HEK293T (cell line): ENCODE results near the gene TMEFF2.
"Not testable (repeated sequence)": the region's sequence is repeated elsewhere in the genome, so short reads cannot be mapped to it uniquely, and the experiment has no call there.

ENCODE experiments used
- ARNT ChIP-seq: fragments of 450-650 bp; IDR thresholded peaks from 2 replicates; pipeline ENCODE4 v1.6.1; 2017; ENCODE audit warnings: mild to moderate bottlenecking
- BHLHE40 ChIP-seq: fragments of 450-650 bp; IDR thresholded peaks from 2 replicates; pipeline ENCODE4 v1.6.1; 2016; ENCODE audit warnings: mild to moderate bottlenecking, moderate library complexity, borderline replicate concordance
- CTBP1 ChIP-seq: fragments of 450-650 bp; IDR thresholded peaks from 2 replicates; pipeline ENCODE4 v1.6.1; 2016; ENCODE audit warnings: borderline replicate concordance
- ELF4 ChIP-seq: fragments of 450-650 bp; IDR thresholded peaks from 2 replicates; pipeline ENCODE4 v1.6.1; 2017; ENCODE audit warnings: antibody characterized with exemption
- FOXK2 ChIP-seq: fragments of 450-650 bp; IDR thresholded peaks from 2 replicates; pipeline ENCODE4 v1.6.1; 2016; ENCODE audit warnings: mild to moderate bottlenecking
- FOXM1 ChIP-seq: fragments of 450-650 bp; IDR thresholded peaks from 2 replicates; pipeline ENCODE4 v1.6.1; 2017; ENCODE audit warnings: mild to moderate bottlenecking, borderline replicate concordance
- HDGF ChIP-seq: fragments of 450-650 bp; IDR thresholded peaks from 2 replicates; pipeline ENCODE4 v1.6.1; 2017; ENCODE audit warnings: antibody characterized with exemption, borderline replicate concordance
- L3MBTL2 ChIP-seq: fragments of 450-650 bp; conservative IDR thresholded peaks from 2 replicates; pipeline ENCODE4 v1.6.1; 2016; ENCODE audit warnings: mild to moderate bottlenecking
- LEF1 ChIP-seq: fragments of 450-650 bp; IDR thresholded peaks from 2 replicates; pipeline ENCODE4 v1.6.1; 2017; ENCODE audit warnings: mild to moderate bottlenecking, borderline replicate concordance
- NFRKB ChIP-seq: fragments of 450-650 bp; IDR thresholded peaks from 2 replicates; pipeline ENCODE4 v1.6.1; 2016; ENCODE audit warnings: mild to moderate bottlenecking, moderate library complexity
- SP1 ChIP-seq: fragments of 450-650 bp; IDR thresholded peaks from 2 replicates; pipeline ENCODE4 v1.6.1; 2017
- TARDBP ChIP-seq: fragments of 450-650 bp; IDR thresholded peaks from 2 replicates; pipeline ENCODE4 v1.6.1; 2016
- ZNF384 ChIP-seq: fragments of 450-650 bp; IDR thresholded peaks from 2 replicates; pipeline ENCODE4 v1.6.1; 2016

DNA sequence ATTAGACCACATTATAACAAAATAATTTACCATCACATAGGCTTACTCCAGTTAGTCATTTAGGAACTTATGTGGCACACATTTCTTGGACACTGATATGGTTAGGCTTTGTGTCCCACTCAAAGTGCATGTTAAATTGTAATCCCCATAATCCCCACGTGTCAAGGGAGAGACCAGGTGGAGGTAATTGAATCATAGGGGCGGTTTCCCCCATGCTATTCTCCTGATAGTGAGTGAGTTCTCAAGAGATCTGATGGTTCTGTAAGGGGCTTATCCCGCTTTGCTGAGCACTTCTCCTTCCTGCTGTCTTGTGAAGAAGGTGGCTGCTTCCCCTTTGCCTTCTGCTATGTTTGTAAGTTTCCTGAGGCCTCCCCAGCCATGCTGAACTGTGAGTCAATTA is 114.6 kb downstream of the TMEFF2 start:
- not testable (repeated sequence) for TF ChIP-seq ELF4, ZNF384, LEF1, CTBP1, FOXM1, SP1, BHLHE40, L3MBTL2, NFRKB, HDGF, FOXK2, ARNT, TARDBP
